ENCODE data around the gene PRKAG1.
A peak's percentile ranks its signal among the peaks of the same experiment; 100 is the strongest.

Gene PRKAG1

DNA sequence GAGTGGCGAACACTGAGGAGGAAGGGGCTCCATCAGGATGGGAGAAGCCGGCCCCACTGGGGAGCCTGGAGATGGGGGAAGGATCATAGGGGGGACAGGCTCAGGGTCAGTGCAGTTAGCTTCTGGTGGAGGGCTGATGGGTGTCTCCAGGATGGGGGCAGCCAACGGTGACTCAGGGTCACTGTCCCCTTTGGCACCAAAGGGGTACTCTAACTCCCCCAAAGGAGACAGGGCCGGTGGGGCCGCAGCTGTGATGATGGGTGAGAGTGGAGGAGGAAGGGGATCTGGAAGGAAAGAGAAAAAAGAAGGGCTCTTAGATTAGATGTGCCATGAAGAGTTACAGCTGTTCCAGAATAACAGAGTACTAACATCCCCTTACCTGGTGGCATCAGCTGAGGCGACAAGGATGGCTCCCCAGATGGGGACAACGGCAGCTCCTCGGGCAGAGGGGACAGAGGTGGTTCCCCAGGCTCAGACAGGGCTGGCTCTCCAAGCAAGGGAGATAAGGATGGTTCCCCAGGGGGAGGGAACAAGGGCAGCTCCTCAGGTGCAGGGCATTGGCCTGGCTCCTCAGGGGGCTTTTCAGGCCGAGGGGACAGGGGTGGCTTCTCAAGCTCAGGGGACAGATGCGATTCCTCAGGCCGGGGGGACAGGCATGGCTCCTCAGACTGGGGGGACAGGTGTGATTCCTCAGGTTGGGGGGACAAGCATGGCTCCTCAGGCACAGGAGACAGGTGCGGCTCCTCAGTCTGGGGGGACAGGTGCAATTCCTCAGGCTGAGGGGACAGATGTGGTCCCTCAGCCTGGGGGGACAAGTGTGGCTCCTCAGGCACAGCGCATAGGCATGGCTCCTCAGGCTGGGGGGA is 32.2 kb upstream of the PRKAG1 start:
- no peak for DNase-seq

DNA sequence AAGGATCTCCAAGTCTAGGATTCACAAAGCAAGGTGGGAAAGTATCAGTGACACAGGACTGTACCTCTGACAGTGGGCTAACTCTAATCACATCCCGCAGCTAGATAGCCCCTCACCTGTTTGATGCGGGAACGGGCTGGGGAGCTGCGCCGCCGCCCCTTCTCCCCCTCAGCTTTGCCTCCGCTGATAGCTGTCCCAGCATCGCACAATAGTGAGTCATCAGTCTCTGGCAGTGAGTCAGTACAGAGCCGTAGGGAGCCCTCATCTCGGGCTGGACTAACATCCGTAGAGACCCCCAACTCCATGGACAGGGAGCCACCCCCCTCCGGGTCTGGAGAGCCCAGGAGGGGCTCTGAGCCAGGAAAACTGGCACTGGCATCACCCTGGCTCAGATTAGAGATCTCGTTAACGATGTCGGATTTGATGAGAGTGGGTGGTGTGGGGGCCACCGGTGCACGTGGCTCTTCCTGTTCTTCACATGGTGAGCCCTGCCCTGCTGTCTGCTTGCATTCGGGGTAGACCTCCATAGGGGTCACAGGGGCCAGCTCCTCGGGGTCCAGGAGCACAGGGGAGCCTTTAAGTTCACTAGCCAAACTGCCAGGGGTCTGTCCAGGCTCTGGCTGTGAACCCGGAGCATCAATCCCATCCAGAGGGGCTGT is 31.1 kb upstream of the PRKAG1 start:
- peak in 12 of 56 donors; percentile 6 to 44 (median 26) for DNase-seq

DNA sequence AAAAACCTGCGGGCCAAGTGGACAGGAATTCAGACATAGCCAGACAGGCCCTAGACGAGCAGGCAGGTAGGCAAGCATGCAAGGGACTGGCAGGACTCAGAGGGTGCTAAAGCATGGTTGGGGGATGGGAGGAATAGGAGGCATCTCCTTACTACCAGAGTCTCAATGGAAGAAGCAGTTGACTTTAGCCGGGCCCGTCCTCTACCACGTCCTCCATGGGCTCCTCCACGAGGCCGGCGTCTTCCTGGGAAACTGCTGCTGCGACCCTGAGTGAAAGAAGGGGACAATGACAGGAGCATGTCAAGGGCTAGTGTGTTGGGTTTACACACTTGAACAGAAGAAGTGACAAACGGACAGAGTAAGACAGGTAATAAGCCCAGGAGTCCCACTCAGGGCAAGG is 30.4 kb upstream of the PRKAG1 start:
- DNase-seq = no peak

DNA sequence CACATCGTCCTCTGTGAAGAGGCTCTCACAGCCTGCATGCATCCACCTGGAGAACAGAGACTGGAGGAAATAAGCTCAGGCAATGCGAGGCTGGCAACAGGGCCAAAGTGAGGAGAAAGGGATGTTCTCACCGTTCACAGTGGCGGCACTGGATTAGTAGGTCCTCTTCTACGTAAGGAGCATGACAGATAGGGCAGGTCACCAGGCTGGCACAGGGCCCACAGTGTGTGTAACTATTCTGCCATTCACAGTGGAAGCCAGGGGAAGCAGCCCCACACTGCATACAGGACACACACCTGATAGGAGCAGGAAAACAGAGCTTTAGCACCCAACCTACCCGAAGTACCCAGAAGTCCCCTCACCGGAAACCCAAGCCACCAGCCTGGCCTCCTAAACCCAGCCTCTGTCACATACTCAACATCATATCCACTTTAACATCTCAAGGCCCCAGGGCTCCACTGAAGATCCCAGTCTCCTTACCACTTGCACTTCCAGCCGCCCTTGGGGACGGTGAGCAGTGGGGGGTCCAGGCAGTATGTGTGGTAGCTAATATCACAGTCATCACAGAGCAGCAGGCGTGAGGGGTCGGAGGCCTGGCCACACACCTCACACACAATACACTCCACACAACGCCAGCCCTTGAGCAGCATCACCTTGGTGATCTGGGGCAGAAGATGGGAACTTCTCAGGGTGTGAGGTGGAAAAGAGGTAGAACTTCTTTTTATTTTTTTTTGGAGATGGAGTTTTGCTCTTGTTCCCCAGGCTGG is 27.7 kb upstream of the PRKAG1 start:
- DNase-seq = no peak

DNA sequence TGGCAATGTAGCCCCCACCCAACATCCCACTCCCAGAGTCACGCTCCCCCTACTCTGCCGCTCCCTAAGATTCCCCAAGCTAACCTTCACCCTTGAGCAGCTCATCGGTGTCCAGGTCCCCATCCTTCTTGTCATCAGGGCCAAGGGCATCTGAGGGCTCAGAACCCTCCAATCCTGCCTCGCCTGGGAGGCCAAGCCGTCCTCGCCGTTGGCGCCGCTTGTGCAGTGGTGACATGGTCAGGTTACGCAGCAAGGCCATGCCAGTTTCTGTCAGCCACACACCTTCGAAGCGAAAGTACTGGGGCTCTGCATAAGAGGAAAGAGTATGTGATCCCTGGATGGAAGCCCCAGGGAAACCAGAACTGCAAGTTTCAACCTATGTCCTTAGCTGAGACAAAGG is 26.1 kb upstream of the PRKAG1 start:
- no peak for DNase-seq

DNA sequence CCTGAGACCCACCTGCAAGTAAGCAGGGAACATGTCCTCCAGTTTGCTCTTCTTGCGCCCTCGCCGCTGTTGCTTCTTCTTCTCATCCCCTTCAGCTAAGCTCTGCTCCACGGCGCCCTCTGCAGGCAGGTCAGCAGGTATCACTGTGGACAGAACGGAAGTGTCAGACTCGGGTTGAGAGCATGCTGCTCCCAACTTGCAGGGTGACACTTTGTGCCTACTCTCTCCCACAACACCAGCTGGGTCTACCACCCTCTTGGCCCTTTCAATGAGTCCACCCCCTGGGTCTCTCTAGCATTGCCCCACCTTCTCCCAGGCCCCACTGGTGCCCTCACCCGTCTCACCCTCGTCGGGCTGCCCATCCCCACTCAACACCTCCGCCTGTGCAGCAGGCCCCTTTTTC is 25.3 kb upstream of the PRKAG1 start:
- DNase-seq = peak in 25 of 56 donors; percentile 4 to 69 (median 21)

DNA sequence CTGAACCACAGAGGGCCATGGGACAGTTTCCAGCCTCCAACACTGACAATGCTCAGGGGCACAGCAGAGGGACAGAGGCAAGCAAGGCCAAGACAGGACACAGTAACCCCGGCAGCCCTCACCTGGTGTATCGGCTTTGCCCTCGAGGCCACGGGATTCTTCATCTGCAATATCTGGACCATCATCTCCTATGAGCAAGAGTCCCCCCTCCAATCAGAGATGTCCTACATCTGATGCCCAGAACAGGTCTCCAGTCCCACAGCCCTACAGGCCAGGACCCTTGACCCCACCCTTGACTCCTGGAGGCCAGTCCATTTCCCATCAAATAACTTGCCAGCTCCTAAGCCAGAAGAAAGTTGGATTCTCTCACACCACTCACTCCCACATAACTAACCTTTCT is 24.7 kb upstream of the PRKAG1 start:
- DNase-seq = no peak

DNA sequence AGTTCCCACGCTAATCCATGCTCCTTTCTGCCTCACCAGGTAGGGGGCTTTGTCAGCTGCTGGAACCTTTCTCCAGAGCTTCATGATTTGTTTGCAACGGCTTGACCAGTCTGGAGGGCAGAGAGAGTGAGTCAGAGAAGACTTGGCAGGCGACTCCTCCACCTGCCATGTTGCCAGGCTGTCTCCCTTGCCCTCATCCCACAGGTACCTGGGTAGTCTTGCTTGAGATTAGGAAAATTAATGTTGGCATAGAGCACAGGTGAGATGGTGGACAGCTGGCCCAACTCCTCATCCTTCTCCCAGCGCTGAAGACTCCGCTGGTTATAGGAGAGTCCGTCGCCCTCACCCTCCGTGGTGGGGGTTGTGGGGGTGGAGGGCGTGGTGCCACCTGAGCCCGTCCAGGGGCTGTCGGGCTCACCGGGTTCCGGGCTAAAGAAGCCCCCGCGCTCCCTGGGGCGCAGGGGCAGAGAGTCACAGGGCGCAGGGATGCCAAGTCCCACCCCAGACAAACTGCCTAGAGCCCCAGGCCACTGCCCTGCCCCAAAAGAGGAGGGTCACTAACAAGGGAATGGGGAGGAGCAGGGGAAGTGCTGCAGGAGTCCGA is 23.4 kb upstream of the PRKAG1 start:
- DNase-seq = no peak

DNA sequence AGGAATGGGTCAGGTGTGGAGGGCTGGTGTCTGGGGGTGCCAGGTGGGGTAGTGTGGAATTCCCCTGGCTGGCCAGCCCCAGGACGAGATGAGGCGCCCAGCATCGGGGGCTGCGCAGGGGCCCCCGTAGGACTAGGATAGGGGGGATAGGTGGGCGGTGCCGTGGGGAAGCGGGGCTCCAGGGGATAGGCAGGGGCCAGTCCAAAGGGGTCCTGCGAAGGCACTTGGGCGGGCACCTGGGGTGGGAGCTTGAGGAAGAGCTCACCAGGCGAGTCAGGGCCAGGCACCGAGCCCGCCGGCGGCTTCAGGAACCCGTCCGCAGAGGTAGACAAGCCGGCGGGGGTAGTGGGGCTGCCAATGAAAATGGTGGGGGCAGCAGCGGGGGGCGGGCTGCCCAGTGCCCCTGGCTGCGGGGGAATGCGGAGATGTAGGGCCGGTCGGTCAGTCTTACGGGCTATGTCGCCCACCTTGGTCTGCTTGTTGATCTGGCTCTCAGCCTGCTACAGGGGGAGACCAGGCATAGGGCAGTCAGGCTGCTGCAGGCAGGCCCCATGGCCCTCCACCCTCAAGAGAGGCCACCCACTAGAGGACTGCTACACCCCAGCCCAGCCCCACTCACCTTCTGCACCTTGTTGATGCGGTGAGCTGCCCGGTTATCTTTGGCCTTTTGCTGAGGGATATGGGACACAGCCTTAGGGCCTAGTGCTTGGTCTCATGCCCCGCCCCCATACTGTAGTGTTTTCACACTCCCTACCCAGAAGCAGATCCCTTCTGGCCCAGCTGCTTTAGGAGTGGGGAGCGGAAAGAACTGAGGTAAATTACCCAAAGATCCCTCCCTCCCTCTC is 22.7 kb upstream of the PRKAG1 start:
- no peak for DNase-seq

DNA sequence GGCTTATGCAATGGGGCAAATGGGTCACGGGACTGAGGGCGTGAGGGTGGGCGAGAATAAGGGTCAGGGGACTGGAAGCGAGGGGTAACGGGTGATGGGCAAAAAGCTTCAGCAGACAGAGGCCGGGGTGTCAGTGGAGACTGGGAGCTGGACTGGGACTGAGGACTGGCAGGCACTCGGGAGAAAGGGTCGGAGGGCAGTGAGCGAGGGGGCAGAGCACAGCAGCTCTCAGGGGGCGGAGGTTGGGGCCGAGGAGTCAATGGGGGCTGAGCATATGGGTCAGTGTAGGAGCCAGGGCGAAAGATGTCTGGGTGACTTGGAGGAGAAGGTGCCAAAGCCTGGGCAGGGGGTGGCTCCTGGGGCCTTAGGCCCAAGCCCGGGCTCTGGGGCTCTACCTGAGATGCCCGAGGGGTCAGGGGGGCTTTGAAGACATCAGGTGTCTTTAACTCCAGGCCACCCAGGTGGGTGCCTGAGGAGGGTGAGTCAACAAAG is 21.8 kb upstream of the PRKAG1 start:
- no peak for DNase-seq

DNA sequence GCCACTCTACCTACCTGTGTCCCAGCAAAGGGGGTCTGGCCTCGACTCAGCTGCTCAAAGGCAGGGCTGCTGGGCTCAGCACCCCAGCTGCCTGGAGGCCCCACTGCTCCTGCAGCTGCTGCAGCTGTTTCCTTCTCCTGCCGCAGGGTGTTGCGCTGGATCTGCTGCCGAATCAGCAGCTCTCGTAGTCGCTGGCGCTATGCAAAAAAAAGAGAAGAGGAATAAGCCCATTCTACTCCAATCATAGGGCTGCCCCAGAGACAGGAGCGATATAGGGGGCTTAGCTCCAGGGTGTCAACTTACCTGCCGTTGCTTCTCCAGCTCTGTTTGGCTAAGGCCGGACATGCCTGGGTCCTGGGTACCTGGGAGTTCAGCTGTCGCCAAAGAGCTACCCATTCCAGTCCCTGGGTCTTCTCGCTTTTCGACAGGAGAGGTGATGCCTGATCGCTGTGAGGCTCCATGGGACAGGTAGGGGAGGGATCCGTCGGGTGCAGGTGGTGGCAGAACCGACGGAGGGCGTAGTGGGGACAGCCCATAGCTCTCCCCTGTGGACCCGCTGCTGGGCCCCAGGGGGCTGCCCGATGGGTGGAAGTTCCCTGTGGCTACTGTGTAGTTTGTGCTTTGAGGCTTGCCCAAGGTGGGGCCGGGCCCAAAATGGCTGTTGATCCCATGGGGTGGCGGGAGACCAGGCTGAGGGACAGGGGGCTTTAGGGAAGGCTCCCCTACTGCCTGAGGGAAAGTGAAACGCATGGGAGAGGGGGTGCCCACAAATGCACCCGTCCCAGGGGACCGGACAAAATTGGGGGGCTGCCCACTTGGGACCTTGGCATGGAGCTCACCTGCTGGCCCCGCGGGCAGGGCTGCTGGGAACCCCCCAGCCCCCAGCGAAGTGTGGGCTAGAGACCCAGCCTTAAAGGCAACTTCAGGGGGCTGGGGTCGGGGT is 21.1 kb upstream of the PRKAG1 start:
- DNase-seq = no peak

DNA sequence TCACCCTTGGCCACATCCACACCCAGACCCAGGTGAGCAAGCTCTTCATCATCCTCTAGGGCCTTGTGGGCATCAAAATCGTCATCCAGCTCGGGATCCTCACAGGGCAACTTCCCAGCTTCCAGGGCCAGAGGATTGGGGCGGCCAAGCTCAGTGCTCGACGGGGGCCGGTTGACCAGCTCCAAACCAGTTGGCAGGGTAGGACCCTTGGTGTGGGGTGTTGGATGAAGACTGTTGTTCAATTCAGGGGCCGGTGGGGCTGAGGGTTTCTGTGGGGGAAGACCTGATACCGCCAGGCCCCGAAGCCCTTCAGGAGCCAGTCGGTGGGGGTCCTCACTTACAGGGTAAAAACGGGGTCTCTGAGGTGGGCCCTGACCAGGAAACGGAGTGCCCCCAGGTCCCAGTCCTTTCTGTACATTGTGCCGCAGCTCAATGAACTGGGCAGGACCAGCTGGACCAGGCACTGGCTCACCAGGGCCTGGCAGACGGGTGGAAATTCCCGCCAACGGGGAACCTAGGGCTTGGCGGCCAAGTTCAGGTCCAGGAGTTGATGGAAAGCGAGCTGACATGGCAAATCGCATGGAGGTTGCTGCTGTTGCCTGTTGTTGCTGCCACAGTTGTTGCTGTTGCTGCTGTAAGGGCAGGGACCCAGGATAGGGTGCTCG is 19.8 kb upstream of the PRKAG1 start:
- DNase-seq = no peak

DNA sequence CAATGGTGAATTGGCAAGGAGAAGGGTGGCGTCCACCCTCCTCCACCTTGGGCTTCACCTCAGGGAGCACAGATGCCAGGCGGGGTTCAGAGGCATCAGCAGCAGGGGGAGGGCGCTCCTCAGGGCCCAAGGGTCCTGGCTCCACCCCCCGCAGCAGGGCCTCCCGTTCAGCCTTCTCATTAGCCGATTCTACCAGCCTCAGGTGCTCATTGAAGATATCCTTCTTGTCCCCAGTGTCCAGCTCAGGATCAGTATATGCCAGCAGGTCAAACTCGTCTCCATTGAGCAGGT is 19.3 kb upstream of the PRKAG1 start:
- no peak for DNase-seq

DNA sequence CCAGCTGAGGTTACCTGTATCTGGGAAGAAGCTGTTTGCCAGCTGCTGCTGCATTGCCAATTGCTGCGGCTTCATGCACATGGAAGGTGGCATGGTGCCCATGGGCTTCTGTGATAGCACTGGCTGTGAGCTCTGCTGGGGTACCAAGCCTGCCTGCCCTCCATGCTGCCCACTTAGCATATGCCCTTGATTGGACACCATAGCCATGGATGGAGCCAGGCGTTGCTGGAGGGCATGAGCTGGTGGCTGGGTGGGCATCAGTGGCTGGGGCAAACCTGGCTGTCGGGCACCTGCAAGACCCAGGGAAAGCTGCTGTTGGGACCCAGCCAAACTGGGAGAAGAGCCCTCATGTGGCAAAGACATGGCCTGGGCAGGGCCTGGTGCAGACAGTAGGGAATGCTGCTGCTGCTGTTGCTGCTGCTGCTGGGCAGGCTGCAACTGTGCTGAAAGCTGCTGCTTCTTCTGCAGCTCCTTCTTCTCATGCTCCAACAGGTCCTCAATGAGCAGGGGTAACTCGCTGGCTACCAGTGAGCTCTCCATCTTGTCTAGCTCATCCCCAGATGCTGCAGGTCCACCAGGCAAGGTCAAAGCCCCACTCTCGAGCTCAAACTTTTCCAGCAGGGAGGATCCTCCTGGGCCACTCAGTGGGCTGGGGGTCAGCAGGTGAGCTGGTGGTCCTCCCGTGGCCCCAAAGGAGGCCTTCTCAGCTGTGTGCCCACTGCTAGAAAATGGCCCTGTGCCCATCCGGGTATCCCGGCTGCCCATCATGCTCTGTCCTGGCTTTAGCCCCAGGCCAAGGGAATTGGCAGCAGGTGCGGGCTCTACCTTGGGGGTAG is 18.8 kb upstream of the PRKAG1 start:
- no peak for DNase-seq

DNA sequence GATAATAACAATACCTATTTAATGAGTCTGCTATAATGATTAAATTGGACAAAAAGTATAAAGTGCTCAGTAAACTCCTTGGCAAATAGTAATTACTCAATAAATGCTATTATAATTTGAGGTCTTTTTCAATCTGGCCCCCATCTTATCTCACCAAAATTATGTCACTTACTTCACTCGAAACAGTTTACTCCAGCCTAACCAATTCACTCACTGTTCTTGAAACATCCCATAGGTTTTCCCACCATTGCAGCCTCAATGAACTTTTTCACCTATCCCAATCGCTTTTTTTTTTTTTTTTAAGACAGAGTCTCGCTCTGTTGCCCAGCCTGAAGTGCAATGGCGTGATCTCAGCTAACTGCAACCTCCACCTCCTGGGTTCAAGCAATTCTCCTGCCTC is 17.5 kb upstream of the PRKAG1 start:
- DNase-seq = no peak

DNA sequence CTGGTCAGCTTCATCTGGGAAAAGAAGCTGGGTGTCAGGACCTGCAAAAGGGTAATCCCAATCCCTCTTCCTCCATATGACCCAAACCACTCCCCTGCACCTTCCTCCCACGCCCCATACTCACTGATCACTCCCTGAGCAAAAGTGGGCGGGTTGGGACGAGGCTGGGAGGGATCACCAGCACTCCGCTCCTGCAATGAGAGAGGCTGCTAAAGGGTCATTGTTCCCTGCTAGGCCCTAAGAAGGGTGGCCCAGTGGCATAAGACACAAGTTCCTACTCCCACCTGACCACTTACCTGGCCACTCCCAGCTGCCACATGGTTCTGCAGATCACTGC is 15.7 kb upstream of the PRKAG1 start:
- DNase-seq = peak in 1 of 56 donors; percentile 23

DNA sequence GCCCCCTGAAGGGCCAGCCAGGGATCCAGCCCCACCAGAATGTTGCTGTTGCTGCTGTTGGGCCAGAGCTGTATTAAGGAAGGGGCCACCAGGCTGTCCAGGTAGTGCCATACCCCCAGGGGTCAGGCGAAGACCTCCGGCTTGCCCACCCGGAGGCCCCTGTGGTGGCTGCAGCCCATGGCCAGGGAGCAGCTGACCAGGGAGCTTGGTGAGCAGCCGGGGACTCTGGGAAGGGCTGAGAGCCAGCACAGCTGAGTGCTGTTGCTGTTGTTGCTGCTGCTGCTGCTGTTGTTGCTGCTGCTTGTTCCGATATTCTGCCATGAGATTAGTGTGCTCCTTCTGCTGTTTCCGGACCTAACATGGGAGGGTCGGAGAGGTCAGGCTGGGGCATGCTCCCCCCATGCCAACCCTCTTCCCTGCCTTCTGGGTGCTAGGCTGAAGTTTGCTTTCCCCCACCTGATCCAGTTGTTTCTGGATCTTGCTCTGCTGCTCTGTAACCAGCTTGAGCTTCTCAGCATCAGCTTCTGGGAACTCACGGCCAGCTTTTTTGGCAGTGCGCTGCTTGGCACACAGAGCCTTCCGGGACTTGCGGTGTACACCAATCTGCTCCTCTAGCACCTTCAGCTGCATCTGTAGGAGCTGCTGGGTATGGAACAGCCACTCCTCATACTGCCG is 15.2 kb upstream of the PRKAG1 start:
- DNase-seq = peak in 8 of 56 donors; percentile 2 to 32 (median 18)
